ENCODE measurements around the gene SMYD5.

- TF ChIP-seq CTCF (IDR thresholded peaks at IDR 0.05) (no peak), POLR2A (IDR thresholded peaks at IDR 0.05) (no peak)
Observed at GRCh38 chr2:73177645-73178255, 36.3 kb upstream of the SMYD5 start.

All from lower leg skin (tissue), 3 donors.